Raji (cell line): ENCODE results near the gene TUSC2.

Source experiments
- POLR2A ChIP-seq: IDR thresholded peaks from 2 replicates; pipeline ENCODE4 v1.6.1; 2011; ENCODE audit warnings: low read depth, low read length, control low read depth; ENCODE audit not compliant: insufficient read depth

TUSC2 gene

GRCh38 chr3:50299638-50299928, 28.4 kb downstream of the TUSC2 start:
- no peak for TF ChIP-seq POLR2A

- TF ChIP-seq POLR2A, result peak; percentile 98
These were observed 29.0 kb downstream of the TUSC2 start, which contains the start of the genes HYAL3 and NAA80 for GRCh38 chr3:50298836-50299637. TSS of gene HYAL3 (minus strand) at chr3:50299405. CDS start at chr3:50295602, 3,803 bp downstream. TSS of gene NAA80 (minus strand) at chr3:50299405. CDS start at chr3:50297463, 1,942 bp downstream.

- no peak for TF ChIP-seq POLR2A
These were observed 29.9 kb downstream of the TUSC2 start for GRCh38 chr3:50297896-50298725.

- no peak for TF ChIP-seq POLR2A
These were observed 30.6 kb downstream of the TUSC2 start for GRCh38 chr3:50297384-50297775.

- TF ChIP-seq POLR2A, result no peak
These were observed 31.2 kb downstream of the TUSC2 start for GRCh38 chr3:50296721-50297383.

- no peak for TF ChIP-seq POLR2A
These were observed 32.2 kb downstream of the TUSC2 start for GRCh38 chr3:50295553-50296431.

GRCh38 chr3:50294492-50295403, 33.3 kb downstream of the TUSC2 start:
- TF ChIP-seq POLR2A, result no peak

GRCh38 chr3:50294089-50294488, 33.9 kb downstream of the TUSC2 start:
- TF ChIP-seq POLR2A, result no peak

- TF ChIP-seq POLR2A, result no peak
These were observed 34.8 kb downstream of the TUSC2 start for GRCh38 chr3:50293079-50293801.

GRCh38 chr3:50292159-50293078, 35.6 kb downstream of the TUSC2 start, which contains the start of gene IFRD2:
TSS of gene IFRD2 (minus strand) at chr3:50292429. CDS start at chr3:50292274, 155 bp downstream.
- TF ChIP-seq POLR2A, result peak; percentile 88

- TF ChIP-seq POLR2A, result no peak
These were observed 37.8 kb downstream of the TUSC2 start for GRCh38 chr3:50290161-50290641.

- no peak for TF ChIP-seq POLR2A
These were observed 38.9 kb downstream of the TUSC2 start for GRCh38 chr3:50289130-50289529.
